Measurements from ENCODE around the gene TMEM171.

The TMEM171 gene

GRCh38 chr5:73119451-73120157 lies 771 bp upstream of the TMEM171 start:
- in situ Hi-C loops (cut with MboI; ENCODE audit: low sequenced_read_pairs) = no loop called here

DNA sequence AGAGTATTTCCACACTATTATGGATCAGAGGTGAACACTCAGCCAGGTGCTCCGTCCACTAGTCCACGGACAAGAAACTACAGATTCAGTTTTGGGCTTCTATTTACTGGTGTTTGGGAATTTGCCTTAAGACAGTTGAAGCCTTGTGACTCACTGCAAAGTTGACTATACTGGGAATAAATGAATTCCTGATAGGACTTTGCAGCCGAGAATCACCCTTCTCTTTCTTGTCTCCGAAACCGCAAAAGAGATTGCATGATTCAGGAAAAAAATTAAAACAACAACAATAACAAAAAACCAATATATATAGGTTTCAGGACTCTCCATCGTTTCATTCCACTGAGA lies 716 bp downstream of the TMEM171 start:
- in situ Hi-C loops (cut with MboI; ENCODE audit: low sequenced_read_pairs) = no loop called here

DNA sequence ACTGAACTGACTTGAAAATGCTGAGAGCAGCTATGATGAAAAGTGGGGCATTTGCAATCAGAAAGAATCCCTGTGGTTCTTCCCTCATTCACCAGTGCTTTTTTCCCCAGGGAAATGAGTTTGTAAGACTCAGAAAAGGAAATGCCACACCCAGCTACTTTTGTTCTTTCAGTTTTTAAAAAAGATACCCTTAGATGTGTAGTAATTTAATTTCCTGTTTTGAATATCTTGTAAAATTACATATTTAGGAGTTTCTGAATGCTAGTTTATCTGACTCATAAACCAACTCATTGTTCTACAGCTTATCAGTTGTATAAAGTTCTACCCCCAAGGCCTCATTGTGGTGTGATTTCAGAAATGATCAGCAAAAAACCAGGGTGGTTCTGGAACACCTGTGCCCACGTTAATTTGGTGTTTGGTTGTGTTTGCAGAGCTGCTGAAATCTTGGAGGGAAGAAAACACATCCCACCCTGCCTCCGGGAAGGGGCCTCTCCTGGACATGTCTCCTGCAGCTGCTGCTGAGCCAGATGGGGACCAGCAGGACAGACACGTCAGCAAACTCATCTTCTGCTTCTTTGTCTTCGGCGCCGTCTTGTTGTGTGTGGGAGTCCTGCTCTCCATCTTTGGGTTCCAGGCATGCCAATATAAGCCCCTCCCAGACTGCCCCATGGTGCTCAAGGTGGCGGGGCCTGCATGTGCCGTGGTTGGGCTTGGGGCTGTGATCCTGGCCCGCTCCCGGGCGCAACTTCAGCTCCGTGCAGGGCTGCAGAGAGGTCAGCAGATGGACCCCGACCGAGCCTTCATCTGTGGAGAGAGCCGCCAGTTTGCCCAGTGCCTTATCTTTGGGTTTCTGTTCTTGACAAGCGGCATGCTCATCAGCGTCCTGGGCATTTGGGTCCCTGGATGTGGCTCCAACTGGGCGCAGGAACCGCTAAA lies 2.8 kb downstream of the TMEM171 start:
- in situ Hi-C loops (cut with MboI; ENCODE audit: low sequenced_read_pairs) = no loop called here

DNA sequence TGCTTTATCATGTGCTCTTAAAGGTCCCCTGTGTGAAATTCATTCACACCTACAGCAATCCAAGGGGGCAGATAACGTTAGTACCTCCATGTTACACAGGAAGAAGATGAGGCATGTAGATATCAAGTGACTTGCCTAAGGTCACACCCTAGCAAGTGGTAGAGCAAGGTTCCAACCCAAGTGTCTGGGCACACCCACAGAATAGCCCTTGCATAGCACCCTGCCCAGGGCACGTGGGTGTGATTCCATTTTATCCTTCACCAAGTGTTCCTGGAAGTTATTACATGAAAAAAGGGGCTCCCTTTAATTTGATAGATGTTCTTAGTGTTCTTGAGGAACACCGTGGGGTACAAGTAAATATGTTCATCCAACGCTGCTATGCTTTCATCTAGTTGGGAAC lies 4.9 kb downstream of the TMEM171 start:
- in situ Hi-C loops (cut with MboI; ENCODE audit: low sequenced_read_pairs) = no loop called here

DNA sequence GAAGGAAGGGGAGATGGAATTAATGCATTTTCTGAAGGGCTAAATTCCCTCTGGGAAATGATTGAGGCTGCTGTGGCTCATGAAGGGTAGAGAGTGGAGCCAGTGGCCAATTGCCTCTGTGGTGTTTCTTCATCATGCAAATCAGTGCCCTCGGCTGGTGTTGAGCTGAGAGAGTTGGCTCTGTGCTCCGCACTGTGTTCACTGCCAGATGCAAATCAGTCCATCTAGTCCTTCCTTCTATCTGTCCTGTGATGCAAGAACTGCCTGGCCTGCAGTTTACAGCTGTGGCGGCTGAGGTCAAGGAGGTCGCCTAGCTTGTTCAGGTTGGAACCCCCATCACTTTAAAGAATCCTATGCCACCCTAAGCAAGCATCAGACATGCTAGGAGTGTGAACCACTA lies 6.0 kb downstream of the TMEM171 start:
- in situ Hi-C loops (cut with MboI; ENCODE audit: low sequenced_read_pairs) = no loop called here

DNA sequence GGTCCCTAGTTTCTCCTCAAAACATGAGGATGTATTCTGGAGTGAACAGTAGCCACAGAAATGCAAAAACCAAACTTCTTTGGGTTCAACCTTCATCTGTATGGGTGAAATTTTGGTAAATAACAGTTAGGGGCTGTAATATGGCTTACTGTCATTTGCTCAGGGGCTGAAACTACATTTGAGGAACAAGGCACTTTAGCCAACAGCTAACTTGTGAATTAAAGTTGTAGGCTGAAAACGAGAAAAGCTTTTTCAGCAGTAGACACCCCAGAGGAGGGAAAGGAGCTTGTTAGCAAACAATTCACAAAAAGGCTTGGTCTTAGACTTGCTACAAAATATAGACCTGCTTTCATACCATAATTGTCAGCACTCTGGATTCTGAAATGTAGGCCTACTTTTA lies 6.6 kb downstream of the TMEM171 start:
- in situ Hi-C loops (cut with MboI; ENCODE audit: low sequenced_read_pairs) = no loop called here

GRCh38 chr5:73129143-73129542 lies 8.8 kb downstream of the TMEM171 start:
- in situ Hi-C loops (cut with MboI; ENCODE audit: low sequenced_read_pairs) = no loop called here

DNA sequence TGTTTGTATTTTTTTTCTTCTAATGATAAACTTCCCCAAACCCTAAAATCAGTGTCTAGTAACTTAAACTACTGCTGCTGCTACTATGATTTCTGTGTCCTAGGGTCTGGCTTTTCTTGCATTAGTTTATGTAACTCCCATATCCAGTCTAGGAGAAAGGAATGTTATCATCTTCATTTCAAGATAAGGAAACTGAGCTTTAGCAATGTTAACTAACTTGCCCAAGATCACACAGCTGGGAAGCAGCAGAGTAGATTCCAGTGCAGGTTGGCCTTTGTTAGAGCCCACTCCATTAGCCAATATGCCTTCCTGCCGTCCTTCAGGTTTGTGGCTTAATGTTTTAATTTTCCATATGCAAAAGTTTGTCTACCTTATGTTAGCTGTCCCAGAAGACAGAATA lies 10.4 kb downstream of the TMEM171 start:
- in situ Hi-C loops (cut with MboI; ENCODE audit: low sequenced_read_pairs) = no loop called here

- in situ Hi-C loops (cut with MboI; ENCODE audit: low sequenced_read_pairs) = no loop called here
Observed at GRCh38 chr5:73131711-73132425, 11.5 kb downstream of the TMEM171 start.

DNA sequence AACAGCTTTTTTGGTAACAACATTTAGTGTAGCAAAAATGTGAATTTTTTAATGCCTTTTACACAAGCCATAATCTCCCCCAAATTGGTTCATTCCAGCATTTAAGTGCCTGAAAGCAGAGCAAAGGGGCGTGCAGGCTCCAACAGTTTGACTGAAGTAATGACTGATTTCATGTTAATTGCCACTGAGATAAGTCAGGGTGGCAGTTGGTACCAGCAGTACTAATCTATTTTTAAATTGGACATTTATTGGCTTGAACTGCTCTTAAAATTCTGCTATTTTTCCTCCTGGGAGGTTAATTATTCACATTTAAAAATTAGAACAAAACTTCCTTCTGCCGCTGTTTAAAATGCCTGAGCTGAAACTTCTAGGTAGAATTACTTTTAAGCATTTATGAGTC lies 12.4 kb downstream of the TMEM171 start:
- in situ Hi-C loops (cut with MboI; ENCODE audit: low sequenced_read_pairs) = no loop called here

- in situ Hi-C loops (cut with MboI; ENCODE audit: low sequenced_read_pairs) = no loop called here
Observed at GRCh38 chr5:73135021-73135420, 14.6 kb downstream of the TMEM171 start.

GRCh38 chr5:73135429-73136054 lies 15.2 kb downstream of the TMEM171 start:
- in situ Hi-C loops (cut with MboI; ENCODE audit: low sequenced_read_pairs) = no loop called here

GRCh38 chr5:73136055-73136562 lies 15.7 kb downstream of the TMEM171 start:
- in situ Hi-C loops (cut with MboI; ENCODE audit: low sequenced_read_pairs) = no loop called here

GRCh38 chr5:73137563-73138530 lies 17.5 kb downstream of the TMEM171 start:
- in situ Hi-C loops (cut with MboI; ENCODE audit: low sequenced_read_pairs) = no loop called here

DNA sequence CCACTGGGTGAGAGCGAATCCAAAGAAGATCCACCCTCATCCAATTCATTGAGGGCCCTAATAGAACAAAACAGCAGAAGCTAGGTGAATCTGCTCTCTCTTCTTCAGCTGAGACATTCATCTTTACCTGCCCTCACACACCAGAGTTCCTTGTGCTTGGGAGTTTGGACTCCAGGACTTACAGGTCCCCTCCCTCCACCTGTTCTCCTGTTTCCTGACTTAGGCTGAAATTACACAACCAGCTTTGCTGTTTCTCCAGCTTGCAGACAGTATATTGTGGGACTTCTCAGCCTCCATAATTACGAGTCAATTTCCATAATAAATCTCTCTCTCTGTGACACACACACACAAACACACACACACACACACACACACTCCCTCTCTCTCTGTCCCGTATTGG lies 19.1 kb downstream of the TMEM171 start:
- in situ Hi-C loops (cut with MboI; ENCODE audit: low sequenced_read_pairs) = no loop called here

- in situ Hi-C loops (cut with MboI; ENCODE audit: low sequenced_read_pairs) = no loop called here
Observed at GRCh38 chr5:73140801-73141200, 20.4 kb downstream of the TMEM171 start.

GRCh38 chr5:73142035-73142434 lies 21.7 kb downstream of the TMEM171 start:
- in situ Hi-C loops (cut with MboI; ENCODE audit: low sequenced_read_pairs) = no loop called here

DNA sequence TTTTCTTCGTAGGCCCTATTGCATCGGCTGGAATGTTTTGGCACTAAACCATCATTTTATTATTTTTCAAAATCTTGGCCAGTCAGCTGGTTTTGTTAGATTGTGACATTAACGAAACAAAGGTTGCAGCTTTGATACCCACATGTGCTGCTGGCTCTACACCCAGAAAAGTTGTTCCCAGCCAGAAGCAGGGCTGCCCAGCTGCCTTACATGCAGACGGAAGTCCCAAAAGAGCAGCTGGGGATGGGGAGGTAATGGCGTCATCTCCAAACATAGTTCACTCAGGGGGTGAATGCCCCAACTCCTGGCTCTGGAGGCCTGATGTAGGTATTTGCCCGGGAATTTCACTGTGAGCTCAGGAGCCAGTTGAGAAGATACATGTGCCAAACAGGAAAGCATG lies 23.3 kb downstream of the TMEM171 start:
- in situ Hi-C loops (cut with MboI; ENCODE audit: low sequenced_read_pairs) = no loop called here

DNA sequence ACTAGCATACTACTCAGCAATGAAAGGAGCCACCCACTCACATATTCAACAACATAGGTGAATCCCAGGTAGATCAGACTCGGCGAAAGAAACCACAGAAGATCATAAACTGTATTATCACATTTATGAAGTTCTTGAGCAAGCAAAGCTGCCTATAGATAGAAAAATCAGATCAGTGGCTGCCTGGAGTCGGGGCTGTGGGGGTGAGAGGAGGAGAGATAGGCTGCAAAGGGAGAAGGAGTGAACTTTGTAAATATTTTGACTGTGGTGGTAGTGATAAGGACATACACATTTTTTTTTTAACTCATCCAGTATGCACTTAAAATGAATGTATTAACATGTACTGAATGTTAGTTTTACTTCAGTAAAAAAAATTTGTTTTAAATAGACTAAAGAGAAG lies 29.2 kb downstream of the TMEM171 start:
- in situ Hi-C loops (cut with MboI; ENCODE audit: low sequenced_read_pairs) = no loop called here

DNA sequence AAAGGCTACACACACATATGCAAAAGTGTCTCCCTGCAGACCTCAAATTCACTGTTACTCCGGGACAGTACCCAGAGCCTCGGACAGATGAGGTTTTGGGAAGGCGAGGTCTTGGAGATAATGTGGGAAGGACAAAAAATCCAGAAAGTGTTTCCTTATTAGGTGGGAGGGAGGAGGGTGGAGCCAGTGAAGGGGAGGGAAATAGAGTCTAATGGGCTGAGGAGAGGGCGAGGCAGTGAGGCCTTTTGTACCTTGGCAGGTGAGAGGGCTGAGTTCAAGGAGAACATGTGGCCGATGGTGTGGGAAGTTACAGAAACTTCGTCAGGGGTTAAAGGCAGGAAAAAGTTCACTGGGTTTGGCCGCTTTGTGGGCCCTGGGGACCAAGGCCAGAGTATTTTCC lies 30.5 kb downstream of the TMEM171 start:
- in situ Hi-C loops (cut with MboI; ENCODE audit: low sequenced_read_pairs) = no loop called here

Data from hTERT RPE-1 (cell line).